ENCODE results near the gene TMPRSS7. TPM values are rescaled to one million over a fixed set of nuclear protein-coding genes. Genes with fewer than 3 reads are reported as not detected.
"Not testable (repeated sequence)": the region's sequence is repeated elsewhere in the genome, so short reads cannot be mapped to it uniquely, and the experiment has no call there.

The TMPRSS7 gene
- total RNA-seq, 2 donors from 2014 or later: not detected

- Mint-ChIP-seq H3K27ac (no peak overlapping the region), H3K4me1 (no peaks in the 10 kb centered on the region), H3K36me3 (ENCODE audit: low read depth) (peaks cover 2% of the 10 kb centered on the region), H3K9me3 (peaks cover 18% of the 10 kb centered on the region), H3K4me3 (no peak overlapping the region), H3K27me3 (ENCODE audit: insufficient read depth) (peaks cover 9% of the 10 kb centered on the region)
- no peaks in the 10 kb centered on the region for H3K9me3 ChIP-seq (ENCODE audit: control insufficient read depth, low read length)
- H3K4me3 ChIP-seq (ENCODE audit: low read length): no peak overlapping the region
- 83 to 90% methylated on average over 1 of the region's 1 CpG for WGBS, 2 experiments (ENCODE audit: insufficient coverage in 1 of 2, insufficient read length in 1 of 2)
- TF ChIP-seq CTCF (conservative IDR thresholded peaks at IDR 0.05): no peak
- H3K36me3 ChIP-seq (ENCODE audit: control insufficient read depth, insufficient read depth, low read length): no peaks in the 10 kb centered on the region
- no peaks in the 10 kb centered on the region for H3K4me1 ChIP-seq (ENCODE audit: control insufficient read depth, insufficient read depth, low read length)
- no peak for DNase-seq
- no peak overlapping the region for H3K27ac ChIP-seq (ENCODE audit: low read depth, low read length)
- no peak overlapping the region for H3K9ac ChIP-seq (ENCODE audit: extremely low read depth, low read length, poor library complexity, severe bottlenecking)
- peaks cover 13% of the 10 kb centered on the region for H3K27me3 ChIP-seq (ENCODE audit: control insufficient read depth, insufficient read depth, low read length, poor library complexity, severe bottlenecking)
Measured at GRCh38 chr3:112059497-112059896, 25.0 kb downstream of the TMPRSS7 start.

GRCh38 chr3:112061152-112061551, 26.6 kb downstream of the TMPRSS7 start:
- Mint-ChIP-seq H3K27me3 (ENCODE audit: insufficient read depth) (peaks cover 6% of the 10 kb centered on the region), H3K4me3 (no peak overlapping the region), H3K27ac (no peak overlapping the region), H3K9me3 (peaks cover 18% of the 10 kb centered on the region), H3K4me1 (no peaks in the 10 kb centered on the region), H3K36me3 (ENCODE audit: low read depth) (peaks cover 2% of the 10 kb centered on the region)
- Histone ChIP-seq H3K36me3 (ENCODE audit: control insufficient read depth, insufficient read depth, low read length) (no peaks in the 10 kb centered on the region), H3K9me3 (ENCODE audit: control insufficient read depth, low read length) (no peaks in the 10 kb centered on the region), H3K27me3 (ENCODE audit: control insufficient read depth, insufficient read depth, low read length, poor library complexity, severe bottlenecking) (peaks cover 13% of the 10 kb centered on the region), H3K4me3 (ENCODE audit: low read length) (no peak overlapping the region), H3K4me1 (ENCODE audit: control insufficient read depth, insufficient read depth, low read length) (no peaks in the 10 kb centered on the region), H3K27ac (ENCODE audit: low read depth, low read length) (no peak overlapping the region), H3K9ac (ENCODE audit: extremely low read depth, low read length, poor library complexity, severe bottlenecking) (no peak overlapping the region)
- WGBS, 2 experiments (ENCODE audit: insufficient coverage in 1 of 2, insufficient read length in 1 of 2): 91 to 92% methylated on average over 2 to 3 of the region's 3 CpGs
- no peak for TF ChIP-seq CTCF (conservative IDR thresholded peaks at IDR 0.05)
- DNase-seq: no peak

- WGBS, 2 experiments (ENCODE audit: insufficient coverage in 1 of 2, insufficient read length in 1 of 2): 84 to 90% methylated on average over 7 to 8 of the region's 8 CpGs
- H3K4me3 Mint-ChIP-seq; H3K9me3 ChIP-seq (ENCODE audit: control insufficient read depth, low read length); H3K27ac ChIP-seq (ENCODE audit: low read depth, low read length); H3K4me1 ChIP-seq (ENCODE audit: control insufficient read depth, insufficient read depth, low read length); H3K36me3 ChIP-seq (ENCODE audit: control insufficient read depth, insufficient read depth, low read length); H3K27ac Mint-ChIP-seq; H3K27me3 ChIP-seq (ENCODE audit: control insufficient read depth, insufficient read depth, low read length, poor library complexity, severe bottlenecking); H3K9me3 Mint-ChIP-seq; H3K4me3 ChIP-seq (ENCODE audit: low read length); H3K36me3 Mint-ChIP-seq (ENCODE audit: low read depth); H3K9ac ChIP-seq (ENCODE audit: extremely low read depth, low read length, poor library complexity, severe bottlenecking); DNase-seq: not testable (repeated sequence)
- Mint-ChIP-seq H3K4me1 (peaks cover 10% of the 10 kb centered on the region), H3K27me3 (ENCODE audit: insufficient read depth) (peaks cover 19% of the 10 kb centered on the region)
Measured at GRCh38 chr3:112072387-112073060, 38.0 kb downstream of the TMPRSS7 start.

GRCh38 chr3:112074006-112074405, 39.5 kb downstream of the TMPRSS7 start:
- no peak for DNase-seq
- TF ChIP-seq CTCF (conservative IDR thresholded peaks at IDR 0.05): no peak
- H3K4me1 ChIP-seq (ENCODE audit: control insufficient read depth, insufficient read depth, low read length): peaks cover 6% of the 10 kb centered on the region
- H3K9ac ChIP-seq (ENCODE audit: extremely low read depth, low read length, poor library complexity, severe bottlenecking): no peak overlapping the region
- Mint-ChIP-seq H3K27ac (no peak overlapping the region), H3K27me3 (ENCODE audit: insufficient read depth) (peaks cover 26% of the 10 kb centered on the region), H3K4me3 (no peak overlapping the region), H3K9me3 (no peaks in the 10 kb centered on the region), H3K4me1 (peaks cover 10% of the 10 kb centered on the region), H3K36me3 (ENCODE audit: low read depth) (no peaks in the 10 kb centered on the region)
- H3K9me3 ChIP-seq (ENCODE audit: control insufficient read depth, low read length): no peaks in the 10 kb centered on the region
- H3K27ac ChIP-seq (ENCODE audit: low read depth, low read length): no peak overlapping the region
- H3K27me3 ChIP-seq (ENCODE audit: control insufficient read depth, insufficient read depth, low read length, poor library complexity, severe bottlenecking): no peaks in the 10 kb centered on the region
- 100% methylated on average over 1 to 2 of the region's 2 CpGs for WGBS, 2 experiments (ENCODE audit: insufficient coverage in 1 of 2, insufficient read length in 1 of 2)
- H3K36me3 ChIP-seq (ENCODE audit: control insufficient read depth, insufficient read depth, low read length): no peaks in the 10 kb centered on the region
- H3K4me3 ChIP-seq (ENCODE audit: low read length): no peak overlapping the region

Measured in endodermal cell (in vitro differentiated cells).